ENCODE measurements around the gene FAM83C. TPM values are rescaled to one million over a fixed set of nuclear protein-coding genes. Genes with fewer than 3 reads are reported as not detected.

The FAM83C gene
- total RNA-seq, result not detected
- polyA plus RNA-seq (ENCODE audit: insufficient read depth in 1 of 8, insufficient read length in 8 of 8, low replicate concordance in 1 of 8), result 1 to 10 TPM in 1 of 8 donors, under 1 TPM in 1, not detected in 6; 0.11 to 2.1 TPM
- long read RNA-seq, donor 1, result 0 reads
- long read RNA-seq, donor 2, result 0 reads
- long read RNA-seq, donor 3, partial matches to known transcripts, result 0 of 1 reads
- long read RNA-seq, donor 3, other reads (novel, unspliced or antisense), result 0 of 1 reads
- long read RNA-seq, donor 4, result 0 reads
- long read RNA-seq, donor 5, result 0 reads
- long read RNA-seq, donor 6, result 0 reads
- long read RNA-seq, donor 7, result 0 reads
- long read RNA-seq, donor 8, result 0 reads
- long read RNA-seq, donor 9, result 0 reads
- long read RNA-seq, donor 10, result 0 reads
- long read RNA-seq, donor 11, result 0 reads

DNA sequence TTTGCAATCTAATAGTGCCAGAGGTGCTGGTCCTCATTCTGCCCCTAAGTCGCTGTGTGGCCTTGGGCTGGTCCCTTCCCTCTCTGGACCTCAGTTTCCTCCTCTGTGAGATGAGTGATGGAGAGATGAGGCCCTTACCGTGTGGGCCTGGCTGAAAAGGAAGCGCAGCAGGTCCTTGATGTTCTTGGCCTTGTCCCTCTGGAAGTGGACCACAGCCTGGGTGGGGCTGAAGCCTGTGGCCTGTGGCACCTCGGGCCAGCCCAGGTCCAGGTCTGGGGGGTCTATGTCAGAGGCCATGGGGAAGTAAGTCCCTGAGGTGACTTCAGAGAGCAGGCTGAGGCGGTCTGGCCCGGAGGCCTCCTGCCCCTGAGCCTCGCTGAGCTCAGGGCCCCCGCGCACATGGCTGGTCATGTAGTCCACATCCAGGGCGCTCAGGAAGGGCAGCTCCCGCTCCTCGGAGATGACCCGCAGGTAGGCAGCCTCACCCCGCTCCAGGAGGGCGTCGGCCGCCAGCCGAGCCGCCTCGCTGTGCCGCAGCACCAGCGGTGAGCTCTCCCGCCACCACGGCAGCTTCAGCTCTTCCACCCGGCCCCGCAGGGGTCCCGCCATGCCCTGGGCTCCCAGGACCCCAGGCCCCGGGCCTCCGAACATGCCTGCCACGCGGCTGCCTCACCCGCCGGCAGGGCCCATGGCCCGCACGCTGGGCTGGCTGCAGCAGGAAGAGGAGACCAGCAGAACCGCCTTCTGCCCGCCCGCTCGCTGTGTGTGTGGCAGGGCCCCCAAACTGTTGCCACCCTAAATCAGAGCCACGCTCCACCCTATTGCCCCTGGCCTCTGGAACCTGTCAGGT lies at the start of gene FAM83C:
Gene FAM83C (minus strand): TSS at position 772 of the 850 bp plus-strand sequence. CDS start 121 bp downstream, at position 651.
- no peak for DNase-seq
- 73% methylated on average over 36 of the region's 40 CpGs for WGBS (ENCODE audit: insufficient coverage)
- Histone ChIP-seq H3K36me3 (ENCODE audit: control insufficient read depth, insufficient read depth, low read length) (no peaks in the 10 kb centered on the region), H3K27me3 (ENCODE audit: control insufficient read depth, insufficient read depth, low read length) (peaks cover 6% of the 10 kb centered on the region), H3K27ac (ENCODE audit: low read length) (no peak within 1 kb of the TSS), H3K4me1 (ENCODE audit: control insufficient read depth, insufficient read depth, low read length) (no peaks in the 10 kb centered on the region), H3K4me3 (ENCODE audit: low read length) (no peak within 1 kb of the TSS), H3K9me3 (replicated peaks; ENCODE audit: control insufficient read depth, low read depth, low read length) (no peaks in the 10 kb centered on the region)

DNA sequence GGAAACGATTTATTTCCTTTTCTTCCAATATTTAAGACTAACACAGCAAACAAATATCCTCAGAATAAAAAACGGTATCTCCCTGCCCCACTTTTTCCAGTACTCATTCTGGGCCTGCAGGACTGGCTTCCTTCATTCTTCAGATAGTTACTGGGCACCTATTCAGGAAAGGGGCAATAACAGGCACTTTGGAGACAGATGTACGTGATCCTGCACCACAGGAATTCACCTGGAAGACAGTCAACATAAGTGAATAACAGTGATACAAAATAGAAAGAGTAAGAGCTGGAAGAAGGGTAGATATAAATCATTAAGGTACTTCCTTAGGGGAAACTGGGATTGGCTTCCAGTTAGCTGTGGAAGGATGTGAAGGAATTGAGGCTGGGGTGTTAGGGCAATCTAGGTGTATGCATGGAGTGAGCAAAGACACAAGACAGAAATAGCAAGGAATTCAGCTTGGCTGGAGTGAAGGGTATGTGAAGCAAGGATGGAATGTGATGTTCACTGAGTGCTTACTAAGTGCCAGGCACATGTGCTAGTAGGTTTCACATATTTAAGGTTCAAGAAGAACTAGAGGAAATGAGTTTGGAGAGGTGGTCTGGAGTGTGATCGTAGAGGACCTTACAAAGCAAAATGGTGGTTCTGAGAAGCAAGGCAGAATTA lies 49.3 kb upstream of the FAM83C start:
- Histone ChIP-seq H3K27ac (ENCODE audit: low read length) (no peak overlapping the region), H3K9me3 (replicated peaks; ENCODE audit: control insufficient read depth, low read depth, low read length) (no peaks in the 10 kb centered on the region), H3K36me3 (ENCODE audit: control insufficient read depth, insufficient read depth, low read length) (peaks cover 23% of the 10 kb centered on the region), H3K4me1 (ENCODE audit: control insufficient read depth, insufficient read depth, low read length) (peaks cover 6% of the 10 kb centered on the region), H3K4me3 (ENCODE audit: low read length) (no peak overlapping the region), H3K27me3 (ENCODE audit: control insufficient read depth, insufficient read depth, low read length) (no peaks in the 10 kb centered on the region)
- DNase-seq, result no peak
- 100% methylated on average over 1 of the region's 4 CpGs for WGBS (ENCODE audit: insufficient coverage)

DNA sequence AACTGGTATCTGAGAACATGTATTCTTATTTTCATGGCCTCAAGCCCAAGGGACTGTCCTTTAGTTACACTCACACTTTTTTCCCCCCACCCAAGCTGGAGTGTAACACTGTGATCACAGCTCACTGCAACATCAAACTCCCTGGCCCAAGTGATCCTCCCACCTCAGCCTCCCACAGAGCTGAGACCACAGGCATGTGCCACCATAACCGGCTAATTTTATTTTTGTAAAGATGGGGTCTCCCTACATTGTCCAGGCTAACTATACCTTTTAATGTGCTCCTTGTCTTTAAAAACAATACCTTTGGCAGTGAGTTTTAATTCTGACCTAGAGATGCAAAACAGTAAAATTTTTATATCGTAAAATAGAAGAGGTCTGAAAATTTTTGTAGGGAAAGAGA lies 48.2 kb upstream of the FAM83C start:
- WGBS (ENCODE audit: insufficient coverage), result no CpG with 5 or more reads among the region's 2 CpGs
- no peaks in the 10 kb centered on the region for H3K27me3 ChIP-seq (ENCODE audit: control insufficient read depth, insufficient read depth, low read length)
- H3K4me1 ChIP-seq (ENCODE audit: control insufficient read depth, insufficient read depth, low read length), result peaks cover 6% of the 10 kb centered on the region
- no peak for DNase-seq
- H3K9me3 ChIP-seq (replicated peaks; ENCODE audit: control insufficient read depth, low read depth, low read length), result no peaks in the 10 kb centered on the region
- H3K4me3 ChIP-seq (ENCODE audit: low read length), result no peak overlapping the region
- no peak overlapping the region for H3K27ac ChIP-seq (ENCODE audit: low read length)
- H3K36me3 ChIP-seq (ENCODE audit: control insufficient read depth, insufficient read depth, low read length), result peaks cover 15% of the 10 kb centered on the region

DNA sequence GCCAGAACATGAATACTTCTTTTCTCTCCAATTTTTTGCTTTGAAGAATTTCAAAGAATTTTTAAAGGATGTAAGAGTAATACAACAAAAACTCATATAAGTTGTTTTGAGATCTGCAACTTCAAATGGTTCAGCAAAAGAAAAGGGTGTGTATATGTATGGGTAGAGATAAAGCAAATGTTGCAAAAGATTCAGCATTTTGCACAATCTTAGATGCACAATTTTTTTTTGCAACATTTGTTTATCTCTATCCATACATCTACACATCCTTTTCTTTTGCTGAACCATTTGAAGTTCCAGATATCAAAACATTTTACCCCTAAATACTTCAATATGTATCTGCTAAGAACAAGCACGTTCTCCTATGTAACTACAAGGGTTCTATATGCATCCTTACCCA lies 47.4 kb upstream of the FAM83C start:
- no peak for DNase-seq
- no peak overlapping the region for H3K27ac ChIP-seq (ENCODE audit: low read length)
- H3K4me1 ChIP-seq (ENCODE audit: control insufficient read depth, insufficient read depth, low read length), result peaks cover 3% of the 10 kb centered on the region
- H3K4me3 ChIP-seq (ENCODE audit: low read length), result no peak overlapping the region
- H3K9me3 ChIP-seq (replicated peaks; ENCODE audit: control insufficient read depth, low read depth, low read length), result no peaks in the 10 kb centered on the region
- no peaks in the 10 kb centered on the region for H3K27me3 ChIP-seq (ENCODE audit: control insufficient read depth, insufficient read depth, low read length)
- H3K36me3 ChIP-seq (ENCODE audit: control insufficient read depth, insufficient read depth, low read length), result peaks cover 9% of the 10 kb centered on the region
- no CpG with 5 or more reads among the region's 1 CpG for WGBS (ENCODE audit: insufficient coverage)

- H3K27me3 ChIP-seq (ENCODE audit: control insufficient read depth, insufficient read depth, low read length), result no peaks in the 10 kb centered on the region
- WGBS (ENCODE audit: insufficient coverage), result 33% methylated on average over 1 of the region's 2 CpGs
- no peaks in the 10 kb centered on the region for H3K9me3 ChIP-seq (replicated peaks; ENCODE audit: control insufficient read depth, low read depth, low read length)
- H3K27ac ChIP-seq (ENCODE audit: low read length), result no peak overlapping the region
- DNase-seq, result peak; percentile 22
- H3K4me3 ChIP-seq (ENCODE audit: low read length), result no peak overlapping the region
- H3K36me3 ChIP-seq (ENCODE audit: control insufficient read depth, insufficient read depth, low read length), result peaks cover 4% of the 10 kb centered on the region
- H3K4me1 ChIP-seq (ENCODE audit: control insufficient read depth, insufficient read depth, low read length), result peaks cover 2% of the 10 kb centered on the region
Measured at GRCh38 chr20:35339007-35339406, 46.8 kb upstream of the FAM83C start.

- WGBS (ENCODE audit: insufficient coverage), result 89% methylated on average over 1 of the region's 5 CpGs
- peaks cover 2% of the 10 kb centered on the region for H3K4me1 ChIP-seq (ENCODE audit: control insufficient read depth, insufficient read depth, low read length)
- H3K4me3 ChIP-seq (ENCODE audit: low read length), result no peak overlapping the region
- no peak for DNase-seq
- H3K27ac ChIP-seq (ENCODE audit: low read length), result no peak overlapping the region
- no peaks in the 10 kb centered on the region for H3K27me3 ChIP-seq (ENCODE audit: control insufficient read depth, insufficient read depth, low read length)
- H3K36me3 ChIP-seq (ENCODE audit: control insufficient read depth, insufficient read depth, low read length), result peaks cover 2% of the 10 kb centered on the region
- no peaks in the 10 kb centered on the region for H3K9me3 ChIP-seq (replicated peaks; ENCODE audit: control insufficient read depth, low read depth, low read length)
Measured at GRCh38 chr20:35334311-35335101, 42.3 kb upstream of the FAM83C start.

GRCh38 chr20:35333606-35334005 lies 41.4 kb upstream of the FAM83C start:
- Histone ChIP-seq H3K27me3 (ENCODE audit: control insufficient read depth, insufficient read depth, low read length) (no peaks in the 10 kb centered on the region), H3K9me3 (replicated peaks; ENCODE audit: control insufficient read depth, low read depth, low read length) (no peaks in the 10 kb centered on the region), H3K36me3 (ENCODE audit: control insufficient read depth, insufficient read depth, low read length) (peaks cover 2% of the 10 kb centered on the region), H3K4me3 (ENCODE audit: low read length) (no peak overlapping the region), H3K27ac (ENCODE audit: low read length) (no peak overlapping the region), H3K4me1 (ENCODE audit: control insufficient read depth, insufficient read depth, low read length) (peaks cover 2% of the 10 kb centered on the region)
- WGBS (ENCODE audit: insufficient coverage), result no CpG with 5 or more reads among the region's 4 CpGs
- DNase-seq, result no peak

DNA sequence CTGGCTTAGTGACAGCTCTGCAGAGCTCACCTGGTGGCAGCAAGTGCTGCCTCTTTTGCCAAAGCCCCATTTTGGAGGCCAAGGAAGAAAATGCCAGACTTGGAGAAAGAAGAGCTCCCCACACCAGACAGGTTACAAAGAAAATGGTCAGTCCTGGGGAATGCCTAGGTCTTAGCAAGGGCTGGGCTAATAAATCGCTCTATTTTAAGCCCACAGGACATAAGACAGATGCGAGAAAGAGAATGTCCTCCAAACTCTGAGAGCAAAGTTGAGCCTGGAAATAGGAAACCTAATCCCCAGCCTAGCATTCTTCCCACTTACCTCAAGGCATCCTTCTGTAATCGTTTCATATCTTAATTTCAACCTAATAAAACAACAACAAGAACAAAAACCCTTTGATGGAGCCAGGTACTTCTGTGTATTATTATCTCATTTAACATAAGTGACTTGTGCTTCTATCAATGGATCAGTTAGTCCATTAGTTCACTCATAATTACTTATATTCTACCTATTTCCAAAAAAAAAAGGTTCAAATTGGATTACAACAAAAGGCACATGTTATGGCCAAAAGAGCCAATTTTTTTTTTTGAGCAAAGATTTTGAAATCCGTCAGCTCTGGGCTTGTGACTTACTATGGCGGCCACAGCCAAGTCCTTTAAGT lies 40.4 kb upstream of the FAM83C start:
- WGBS (ENCODE audit: insufficient coverage), result 100% methylated on average over 1 of the region's 5 CpGs
- DNase-seq, result no peak
- H3K27ac ChIP-seq (ENCODE audit: low read length), result no peak overlapping the region

DNA sequence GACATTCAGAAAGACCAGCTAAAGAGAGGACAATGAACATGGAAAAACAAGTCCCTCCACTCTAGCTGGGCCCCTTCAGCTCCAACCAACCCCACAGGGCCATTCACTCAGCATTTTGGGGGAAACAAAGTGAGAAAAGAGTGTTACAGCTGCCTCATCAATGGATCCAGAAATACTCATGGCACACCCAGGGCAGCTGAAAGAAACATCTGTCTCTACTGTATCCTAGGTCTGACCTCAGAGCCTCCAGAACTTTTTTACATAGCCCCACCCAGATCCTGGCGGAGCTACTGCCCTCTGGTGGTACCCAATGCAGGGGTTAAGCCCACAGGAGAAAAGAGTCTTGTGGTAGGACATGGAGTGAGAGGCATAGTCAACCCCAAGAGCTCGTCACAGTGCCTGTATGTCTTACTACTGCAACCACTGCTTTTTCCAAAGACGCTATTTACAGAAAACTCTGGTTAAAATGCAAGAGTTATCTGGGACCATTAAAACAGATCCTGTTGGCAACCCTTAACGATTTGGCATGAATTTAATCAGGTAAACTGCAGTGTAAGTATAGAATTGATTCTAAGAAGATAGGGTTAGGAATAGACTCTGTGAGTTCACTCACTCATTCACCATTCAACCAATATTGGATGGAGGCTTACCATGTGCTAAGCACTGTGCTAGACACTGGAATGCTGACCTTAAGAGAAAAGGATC lies 37.4 kb upstream of the FAM83C start:
- H3K4me1 ChIP-seq (ENCODE audit: control insufficient read depth, insufficient read depth, low read length), result peaks cover 15% of the 10 kb centered on the region
- no CpG with 5 or more reads among the region's 4 CpGs for WGBS (ENCODE audit: insufficient coverage)
- H3K9me3 ChIP-seq (replicated peaks; ENCODE audit: control insufficient read depth, low read depth, low read length), result no peaks in the 10 kb centered on the region
- no peak overlapping the region for H3K27ac ChIP-seq (ENCODE audit: low read length)
- no peak for DNase-seq
- no peak overlapping the region for H3K4me3 ChIP-seq (ENCODE audit: low read length)
- H3K36me3 ChIP-seq (ENCODE audit: control insufficient read depth, insufficient read depth, low read length), result peaks cover 5% of the 10 kb centered on the region
- no peaks in the 10 kb centered on the region for H3K27me3 ChIP-seq (ENCODE audit: control insufficient read depth, insufficient read depth, low read length)

More for the DNA sequence above, 40.4 kb upstream of the FAM83C start:
- peaks cover 2% of the 10 kb centered on the region for H3K4me1 ChIP-seq (ENCODE audit: control insufficient read depth, insufficient read depth, low read length)
- no peak overlapping the region for H3K4me3 ChIP-seq (ENCODE audit: low read length)
- no peaks in the 10 kb centered on the region for H3K27me3 ChIP-seq (ENCODE audit: control insufficient read depth, insufficient read depth, low read length)
- no peaks in the 10 kb centered on the region for H3K9me3 ChIP-seq (replicated peaks; ENCODE audit: control insufficient read depth, low read depth, low read length)
- peaks cover 2% of the 10 kb centered on the region for H3K36me3 ChIP-seq (ENCODE audit: control insufficient read depth, insufficient read depth, low read length)
